ENCODE data around the gene NDUFS7. TPM values are rescaled to one million over a fixed set of nuclear protein-coding genes. Genes with fewer than 3 reads are reported as not detected.

Gene NDUFS7
- polyA plus RNA-seq, 1 experiment, result 59.6 TPM

DNA sequence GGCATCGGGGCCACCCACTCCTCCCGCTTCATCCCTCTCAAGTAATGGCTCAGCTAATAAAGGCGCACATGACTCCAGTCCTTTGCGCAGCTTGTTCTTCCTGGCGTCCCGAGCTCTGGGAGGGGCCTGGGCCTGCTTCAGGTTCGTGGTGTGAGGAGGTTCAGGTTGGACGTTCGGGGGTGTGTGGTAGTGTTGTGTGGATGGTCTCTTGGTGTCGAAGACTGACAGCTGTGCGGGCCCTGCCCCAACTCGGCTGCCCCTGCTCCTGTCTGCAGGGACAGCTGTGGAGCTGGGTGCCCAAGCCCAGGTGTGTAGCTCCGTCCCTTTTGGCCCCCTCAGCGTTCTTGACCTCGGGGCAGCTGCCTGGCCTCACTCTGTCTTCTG lies 56.7 kb downstream of the NDUFS7 start:
- TF ChIP-seq, protein P1, sequence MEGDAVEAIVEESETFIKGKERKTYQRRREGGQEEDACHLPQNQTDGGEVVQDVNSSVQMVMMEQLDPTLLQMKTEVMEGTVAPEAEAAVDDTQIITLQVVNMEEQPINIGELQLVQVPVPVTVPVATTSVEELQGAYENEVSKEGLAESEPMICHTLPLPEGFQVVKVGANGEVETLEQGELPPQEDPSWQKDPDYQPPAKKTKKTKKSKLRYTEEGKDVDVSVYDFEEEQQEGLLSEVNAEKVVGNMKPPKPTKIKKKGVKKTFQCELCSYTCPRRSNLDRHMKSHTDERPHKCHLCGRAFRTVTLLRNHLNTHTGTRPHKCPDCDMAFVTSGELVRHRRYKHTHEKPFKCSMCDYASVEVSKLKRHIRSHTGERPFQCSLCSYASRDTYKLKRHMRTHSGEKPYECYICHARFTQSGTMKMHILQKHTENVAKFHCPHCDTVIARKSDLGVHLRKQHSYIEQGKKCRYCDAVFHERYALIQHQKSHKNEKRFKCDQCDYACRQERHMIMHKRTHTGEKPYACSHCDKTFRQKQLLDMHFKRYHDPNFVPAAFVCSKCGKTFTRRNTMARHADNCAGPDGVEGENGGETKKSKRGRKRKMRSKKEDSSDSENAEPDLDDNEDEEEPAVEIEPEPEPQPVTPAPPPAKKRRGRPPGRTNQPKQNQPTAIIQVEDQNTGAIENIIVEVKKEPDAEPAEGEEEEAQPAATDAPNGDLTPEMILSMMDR (IDR thresholded peaks at IDR 0.05; ENCODE audit: insufficient read depth, low read depth, low read length), result no peak
- Histone ChIP-seq H3K4me3 (ENCODE audit: low read depth, low read length) (no peak overlapping the region), H3K27me3 (ENCODE audit: control insufficient read depth, insufficient read depth, low read length) (no peaks in the 10 kb centered on the region), H3K36me3 (ENCODE audit: control insufficient read depth, insufficient read depth, low read length) (peaks cover 26% of the 10 kb centered on the region)
- DNase-seq (ENCODE audit: low read depth), result no peak
- CTCF ChIA-PET, result no interaction called here
- POLR2A ChIA-PET, result no interaction called here

DNA sequence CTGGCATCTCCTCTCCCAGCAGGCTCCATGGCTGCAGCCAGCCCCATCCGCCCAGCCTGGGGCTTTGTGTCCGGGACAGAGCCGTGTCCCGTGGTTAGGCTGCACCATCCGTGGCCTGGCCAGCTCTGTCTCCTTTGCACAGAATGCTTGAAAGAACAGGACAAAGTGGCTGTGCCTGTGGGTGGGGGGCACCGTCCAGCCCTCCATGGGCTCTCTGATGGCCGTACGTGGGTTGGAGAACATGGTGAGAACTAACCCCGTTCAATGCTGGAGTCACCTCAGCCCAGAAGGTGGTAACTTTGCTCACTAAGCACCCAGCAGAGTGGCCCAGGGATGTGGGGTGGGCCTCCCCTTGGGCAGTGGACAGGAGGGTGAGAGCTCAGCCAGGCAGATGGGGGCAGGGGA lies 57.3 kb downstream of the NDUFS7 start:
- no peaks in the 10 kb centered on the region for H3K27me3 ChIP-seq (ENCODE audit: control insufficient read depth, insufficient read depth, low read length)
- CTCF ChIA-PET, result interaction anchor here (0.7 kb wide), 1 partner anchor 138 kb away, joined by 3 read pairs; no protein-coding TSS in a partner anchor
- POLR2A ChIA-PET, result no interaction called here
- DNase-seq (ENCODE audit: low read depth), result no peak
- H3K36me3 ChIP-seq (ENCODE audit: control insufficient read depth, insufficient read depth, low read length), result peaks cover 23% of the 10 kb centered on the region
- H3K4me3 ChIP-seq (ENCODE audit: low read depth, low read length), result no peak overlapping the region
- TF ChIP-seq, protein P1 (IDR thresholded peaks at IDR 0.05; ENCODE audit: insufficient read depth, low read depth, low read length), result no peak

DNA sequence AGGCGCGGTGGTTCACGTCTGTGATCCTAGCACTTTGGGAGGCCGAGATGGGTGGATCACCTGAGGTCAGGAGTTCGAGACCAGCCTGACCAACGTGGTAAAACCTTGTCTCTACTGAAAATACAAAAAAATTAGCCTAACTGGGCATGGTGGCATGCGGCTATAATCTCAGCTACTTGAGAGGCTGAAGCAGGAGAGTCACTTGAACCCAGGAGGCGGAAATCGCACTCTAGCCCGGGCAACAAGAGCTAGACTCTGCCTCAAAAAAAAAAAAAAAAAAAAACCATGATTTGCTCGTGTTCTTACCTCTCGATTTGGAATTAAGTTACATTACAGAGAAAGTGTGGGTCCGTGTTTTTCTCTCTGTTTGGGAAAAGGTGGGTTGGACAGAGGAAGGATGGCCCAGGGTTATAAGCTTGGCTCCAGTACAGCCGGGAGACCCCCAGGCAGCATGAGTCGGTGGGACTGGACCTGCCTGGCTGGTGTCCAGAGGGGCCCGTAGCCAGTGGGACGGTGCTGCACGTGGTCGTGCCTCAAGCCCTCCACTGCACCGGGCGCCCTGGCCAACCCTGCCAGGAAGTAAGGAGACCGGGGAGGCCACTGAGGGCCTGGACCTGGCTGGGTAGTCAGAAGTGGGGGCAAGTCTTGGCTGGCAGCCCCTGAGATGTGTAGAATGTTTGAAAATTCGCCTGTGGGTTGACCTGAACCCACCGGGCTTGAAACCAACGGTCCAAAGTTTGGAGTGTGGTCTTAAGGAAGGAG lies 58.2 kb downstream of the NDUFS7 start:
- H3K27me3 ChIP-seq (ENCODE audit: control insufficient read depth, insufficient read depth, low read length), result peaks cover 4% of the 10 kb centered on the region
- DNase-seq (ENCODE audit: low read depth), result no peak
- H3K36me3 ChIP-seq (ENCODE audit: control insufficient read depth, insufficient read depth, low read length), result peaks cover 23% of the 10 kb centered on the region
- ChIA-PET POLR2A (no interaction called here), CTCF (interaction anchor here (0.7 kb wide), 1 partner anchor 139 kb away, joined by 3 read pairs; no protein-coding TSS in a partner anchor)
- H3K4me3 ChIP-seq (ENCODE audit: low read depth, low read length), result no peak overlapping the region
- TF ChIP-seq, protein P1 (IDR thresholded peaks at IDR 0.05; ENCODE audit: insufficient read depth, low read depth, low read length), result no peak

Other genes starting within 250 kb of the NDUFS7 start
- gene SBNO2, start 209.6 kb upstream of the NDUFS7 start, polyA plus RNA-seq (2011; rRNA removed), result 15.5 and 26.1 TPM in 2 replicates
- gene STK11, start 178.1 kb upstream of the NDUFS7 start, polyA plus RNA-seq (2011; rRNA removed), result 26.3 and 33.6 TPM in 2 replicates
- 0.97 and 1.6 TPM in 2 replicates for gene CBARP, start 145.9 kb upstream of the NDUFS7 start, polyA plus RNA-seq (2011; rRNA removed)
- gene ATP5F1D, start 142.2 kb upstream of the NDUFS7 start, polyA plus RNA-seq (2011; rRNA removed), result 57.9 and 65.1 TPM in 2 replicates
- 6.9 and 8.4 TPM in 2 replicates for gene MIDN, start 135.3 kb upstream of the NDUFS7 start, polyA plus RNA-seq (2011; rRNA removed)
- gene CIRBP, start 114.6 kb upstream of the NDUFS7 start, polyA plus RNA-seq (2011; rRNA removed), result 342 and 372 TPM in 2 replicates
- 24.6 and 37.5 TPM in 2 replicates for gene FAM174C, start 108.4 kb upstream of the NDUFS7 start, polyA plus RNA-seq (2011; rRNA removed)
- gene EFNA2, start 98.0 kb upstream of the NDUFS7 start, polyA plus RNA-seq (2011; rRNA removed), result not detected in 2 replicates
- gene GAMT, start 17.6 kb downstream of the NDUFS7 start, polyA plus RNA-seq (2011; rRNA removed), result 26.9 and 43.7 TPM in 2 replicates
- 38.3 and 48.9 TPM in 2 replicates for gene DAZAP1, start 23.7 kb downstream of the NDUFS7 start, polyA plus RNA-seq (2011; rRNA removed)
- gene RPS15, start 54.5 kb downstream of the NDUFS7 start, polyA plus RNA-seq (2011; rRNA removed), result 854 and 1,597 TPM in 2 replicates
- gene APC2, start 66.2 kb downstream of the NDUFS7 start, polyA plus RNA-seq (2011; rRNA removed), result 0.07 and 0.11 TPM in 2 replicates
- 23.9 and 32.6 TPM in 2 replicates for gene C19orf25, start 95.3 kb downstream of the NDUFS7 start, polyA plus RNA-seq (2011; rRNA removed)
- 0.59 and 1.3 TPM in 2 replicates for gene PCSK4, start 106.4 kb downstream of the NDUFS7 start, polyA plus RNA-seq (2011; rRNA removed)
- 1.7 and 3.1 TPM in 2 replicates for gene REEP6, start 107.3 kb downstream of the NDUFS7 start, polyA plus RNA-seq (2011; rRNA removed)
- 15.0 and 21.5 TPM in 2 replicates for gene ADAMTSL5, start 129.1 kb downstream of the NDUFS7 start, polyA plus RNA-seq (2011; rRNA removed)
- not detected in 2 replicates for gene PLK5, start 140.2 kb downstream of the NDUFS7 start, polyA plus RNA-seq (2011; rRNA removed)
- gene MEX3D, start 184.4 kb downstream of the NDUFS7 start, polyA plus RNA-seq (2011; rRNA removed), result 5.4 and 6.9 TPM in 2 replicates
- 38.9 and 53.4 TPM in 2 replicates for gene MBD3, start 209.0 kb downstream of the NDUFS7 start, polyA plus RNA-seq (2011; rRNA removed)
- gene UQCR11, start 221.6 kb downstream of the NDUFS7 start, polyA plus RNA-seq (2011; rRNA removed), result 177 and 213 TPM in 2 replicates